ENCODE results near the gene KCNMB2.

- TF ChIP-seq POLR2AphosphoS5 (IDR thresholded peaks at IDR 0.05) = no peak
- TF ChIP-seq CTCF (IDR thresholded peaks at IDR 0.05) = no peak
- no peak for TF ChIP-seq POLR2A (IDR thresholded peaks at IDR 0.05)
Observed at GRCh38 chr3:178545337-178545736, 9.1 kb downstream of the KCNMB2 start.
